Islet of Langerhans (tissue), 1 donor: ENCODE data around the gene KIT.

ENCODE experiments used
- FAIRE-seq: peaks from one replicate; lab custom pipeline; 2011; peaks lifted over from hg19 to GRCh38; lab: Jason Lieb, UNC

Gene KIT

DNA sequence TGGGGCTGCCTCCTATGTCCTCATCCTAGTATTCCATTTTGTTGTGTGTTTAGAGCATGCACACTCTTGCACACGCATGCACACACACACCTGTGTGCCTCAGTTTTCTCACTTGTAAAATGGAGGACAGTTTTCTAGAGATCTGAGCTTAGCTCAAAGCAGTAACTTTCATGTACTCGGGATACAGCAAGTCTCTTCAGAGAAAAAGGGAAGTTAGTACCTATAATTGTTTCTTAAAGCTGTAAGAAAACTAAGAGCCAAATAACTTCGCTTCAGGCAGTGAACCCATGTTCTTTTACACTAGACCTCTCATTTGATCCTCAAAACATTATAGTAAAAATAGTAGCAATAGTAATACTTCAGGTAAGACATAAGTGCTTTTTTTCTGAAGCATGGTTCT lies 49.6 kb downstream of the KIT start:
- no peak for FAIRE-seq

- no peak for FAIRE-seq
Observed at GRCh38 chr4:54708339-54709279, 50.9 kb downstream of the KIT start.

DNA sequence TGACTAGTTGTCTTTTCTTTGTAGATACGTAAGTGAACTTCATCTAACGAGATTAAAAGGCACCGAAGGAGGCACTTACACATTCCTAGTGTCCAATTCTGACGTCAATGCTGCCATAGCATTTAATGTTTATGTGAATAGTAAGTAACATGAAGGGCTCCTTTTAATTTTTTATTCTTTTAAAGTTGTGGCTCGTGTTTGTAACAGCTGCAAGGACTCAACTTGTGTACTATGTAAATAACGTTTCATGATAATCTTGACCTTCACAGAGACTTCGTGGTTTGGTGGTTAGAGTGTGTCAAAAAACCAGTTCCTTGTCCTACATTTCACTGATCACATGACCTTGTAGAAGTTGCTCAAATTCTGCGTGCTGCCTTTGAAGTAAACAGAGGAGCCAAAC lies 51.6 kb downstream of the KIT start:
- no peak for FAIRE-seq

GRCh38 chr4:54712206-54712605 lies 54.4 kb downstream of the KIT start:
- FAIRE-seq: no peak

- FAIRE-seq: no peak
Observed at GRCh38 chr4:54714631-54715030, 56.9 kb downstream of the KIT start.

DNA sequence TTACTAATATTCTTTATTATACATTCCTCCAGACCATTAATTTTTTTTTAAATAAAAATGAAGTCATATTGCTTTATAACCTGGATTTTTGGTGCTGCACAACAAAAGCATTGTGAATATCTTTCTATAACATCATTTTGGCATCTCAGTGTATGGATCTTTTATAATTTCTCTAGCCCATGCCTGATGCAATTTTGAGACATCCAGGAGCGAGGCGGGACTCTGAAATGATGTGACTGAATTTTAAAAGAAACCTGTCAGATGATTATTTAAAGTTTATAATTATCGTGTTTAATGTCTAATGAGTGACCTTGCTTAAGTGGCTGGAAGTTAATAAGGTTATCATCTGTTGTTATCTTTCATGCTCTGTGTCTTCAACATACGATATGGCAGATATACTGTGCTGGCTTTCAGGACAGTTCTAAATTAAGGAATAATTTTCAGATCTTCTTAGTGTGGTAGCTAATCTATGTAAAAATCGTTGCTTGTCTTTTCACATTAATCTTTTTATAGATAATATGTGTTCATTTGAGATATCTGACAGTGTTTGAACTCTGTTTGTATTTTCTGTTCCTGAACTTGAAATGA lies 58.8 kb downstream of the KIT start:
- no peak for FAIRE-seq

DNA sequence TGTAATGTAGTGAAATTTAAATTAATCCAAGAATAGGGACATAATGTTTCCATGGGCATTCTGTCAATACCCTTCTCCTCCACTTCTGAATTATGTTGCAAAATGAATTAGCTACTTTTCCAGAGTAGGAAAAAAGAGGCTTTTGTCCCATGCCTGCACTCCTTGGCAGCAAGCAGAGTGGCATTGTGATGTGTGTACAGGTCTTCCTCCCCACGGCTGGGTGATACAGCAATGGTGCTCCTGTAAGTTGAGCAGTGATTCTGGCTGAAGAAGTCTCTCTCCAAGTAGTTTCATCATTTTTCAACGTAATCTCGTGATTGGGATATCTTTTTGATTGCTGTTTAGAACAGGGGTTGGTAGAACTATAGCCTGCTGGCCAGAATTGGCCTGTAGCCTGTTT lies 59.9 kb downstream of the KIT start:
- no peak for FAIRE-seq

DNA sequence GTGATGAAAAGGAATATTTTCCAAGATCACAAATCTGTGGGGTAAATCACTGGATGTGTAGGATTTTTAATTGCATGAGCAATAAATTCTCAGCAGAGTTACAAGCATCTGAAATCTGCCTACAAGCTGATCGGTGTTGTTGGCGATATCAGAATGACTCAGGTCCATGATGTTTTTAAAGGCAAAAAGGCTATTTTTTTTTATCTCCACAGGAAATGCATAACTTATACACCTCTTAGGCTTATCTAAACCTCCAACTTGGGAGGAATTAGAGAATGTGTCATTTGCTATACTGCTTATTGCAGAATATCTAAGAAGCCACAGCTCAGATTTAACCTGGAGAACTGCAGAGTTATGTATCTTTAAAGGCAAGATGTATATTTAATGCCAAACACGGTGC lies 61.6 kb downstream of the KIT start:
- FAIRE-seq: no peak

- FAIRE-seq: no peak
Observed at GRCh38 chr4:54723220-54723619, 65.5 kb downstream of the KIT start.

GRCh38 chr4:54723820-54724219 lies 66.1 kb downstream of the KIT start:
- no peak for FAIRE-seq

GRCh38 chr4:54726907-54727306 lies 69.2 kb downstream of the KIT start:
- FAIRE-seq: no peak

- FAIRE-seq: no peak
Observed at GRCh38 chr4:54727346-54727745, 69.6 kb downstream of the KIT start.

DNA sequence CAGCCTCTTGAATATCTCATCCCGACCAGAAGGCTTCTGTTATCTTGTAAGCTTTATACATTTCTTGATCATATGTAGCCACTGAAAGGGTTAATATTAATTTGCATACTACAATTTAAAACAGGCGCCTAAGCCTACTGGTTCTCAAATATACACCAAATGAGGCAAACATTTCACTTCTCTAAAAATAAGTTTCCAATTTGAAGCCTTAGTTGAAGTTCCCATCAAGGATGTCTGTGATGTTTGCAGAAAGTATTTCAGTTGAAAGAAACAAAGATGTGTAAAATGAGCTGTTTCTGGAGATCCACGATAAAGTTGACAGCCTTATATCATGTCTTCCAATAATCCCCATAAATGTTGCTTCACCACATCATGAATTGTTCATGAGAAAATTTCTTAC lies 70.6 kb downstream of the KIT start:
- FAIRE-seq: no peak

DNA sequence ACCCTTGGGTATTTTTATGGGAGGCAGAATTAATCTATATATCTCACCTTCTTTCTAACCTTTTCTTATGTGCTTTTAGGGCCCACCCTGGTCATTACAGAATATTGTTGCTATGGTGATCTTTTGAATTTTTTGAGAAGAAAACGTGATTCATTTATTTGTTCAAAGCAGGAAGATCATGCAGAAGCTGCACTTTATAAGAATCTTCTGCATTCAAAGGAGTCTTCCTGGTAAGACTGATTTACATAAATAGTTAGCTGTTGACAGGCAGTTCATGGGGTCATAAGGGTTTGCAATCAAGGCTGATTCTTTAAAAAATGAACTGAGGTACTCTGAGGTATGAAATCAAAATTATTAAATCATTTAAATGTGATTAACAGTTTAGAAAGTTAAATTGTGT lies 71.5 kb downstream of the KIT start:
- FAIRE-seq: no peak

DNA sequence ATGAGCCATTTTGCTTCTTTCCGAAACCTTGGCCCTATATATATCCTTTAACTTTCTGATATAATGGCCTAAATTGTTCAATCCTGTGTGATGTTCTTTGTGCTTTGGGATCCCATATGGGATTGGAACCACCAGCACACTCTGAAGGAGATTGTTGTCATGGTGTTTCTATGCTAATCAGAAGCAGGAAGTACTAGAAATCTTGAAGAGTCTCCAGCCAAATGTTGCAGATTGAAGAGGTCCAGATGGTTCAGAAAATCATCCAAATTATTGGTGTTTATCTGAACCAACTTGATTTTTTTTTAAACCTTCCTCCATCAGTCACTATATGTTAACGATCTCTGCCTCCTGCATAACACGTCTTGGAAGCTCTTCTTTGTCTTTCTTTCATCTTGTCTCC lies 72.8 kb downstream of the KIT start:
- FAIRE-seq: no peak

GRCh38 chr4:54731552-54731951 lies 73.8 kb downstream of the KIT start:
- FAIRE-seq: no peak

DNA sequence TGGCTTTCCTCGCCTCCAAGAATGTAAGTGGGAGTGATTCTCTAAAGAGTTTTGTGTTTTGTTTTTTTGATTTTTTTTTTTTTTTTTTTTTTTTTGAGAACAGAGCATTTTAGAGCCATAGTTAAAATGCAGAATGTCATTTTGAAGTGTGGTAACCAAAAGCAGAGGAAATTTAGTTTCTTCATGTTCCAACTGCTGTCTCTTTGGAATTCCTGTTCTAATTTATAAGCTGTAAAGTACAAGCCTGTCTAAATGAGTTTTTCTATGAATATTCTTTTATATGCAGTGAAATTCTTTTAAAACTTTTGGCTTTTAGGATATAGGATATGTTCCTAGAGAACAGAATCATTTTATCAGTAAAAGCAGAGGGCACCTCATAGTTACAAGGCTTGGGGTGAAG lies 74.2 kb downstream of the KIT start:
- peak; percentile 56 for FAIRE-seq

- FAIRE-seq: no peak
Observed at GRCh38 chr4:54737421-54737820, 79.7 kb downstream of the KIT start.

DNA sequence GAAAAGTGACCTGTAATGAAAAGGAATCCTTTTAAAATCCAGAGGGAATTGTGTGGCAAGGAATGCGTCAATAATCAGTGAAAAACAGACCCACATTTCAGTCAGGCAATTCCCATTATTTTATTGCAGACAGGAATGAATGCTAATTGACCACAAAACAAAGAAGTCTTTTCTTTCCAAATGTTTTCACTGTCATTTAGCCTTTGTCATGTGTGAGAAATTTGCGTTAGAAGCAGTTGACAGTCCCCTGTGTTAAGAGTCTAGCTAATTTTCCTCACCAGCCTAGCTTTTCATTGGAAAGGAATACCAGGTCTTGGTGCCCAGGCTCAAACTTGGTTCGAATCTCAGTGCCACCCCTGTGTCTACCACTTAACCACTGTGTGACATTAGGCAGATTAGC lies 83.4 kb downstream of the KIT start:
- FAIRE-seq: no peak

GRCh38 chr4:54742636-54743399 lies 85.1 kb downstream of the KIT start:
- no peak for FAIRE-seq

DNA sequence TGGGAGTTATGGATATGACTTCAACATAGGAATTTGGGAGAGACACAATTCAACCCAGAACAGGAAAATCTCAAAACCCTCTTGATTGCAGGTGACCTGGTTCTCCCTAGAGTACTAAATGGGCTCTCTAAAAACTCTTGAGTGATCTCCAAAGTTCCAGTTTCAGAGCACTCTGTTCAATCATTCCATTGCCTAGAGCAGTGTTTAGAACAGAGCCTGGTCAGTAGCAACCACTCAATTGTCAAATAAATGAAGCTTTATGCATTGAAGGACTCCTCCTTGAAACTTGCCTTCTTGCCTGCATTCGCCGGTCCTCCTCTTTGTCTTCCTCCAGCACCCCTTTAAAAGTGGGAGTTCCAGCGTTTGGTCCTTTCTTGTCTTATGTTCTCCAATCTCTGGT lies 85.8 kb downstream of the KIT start:
- FAIRE-seq: no peak

DNA sequence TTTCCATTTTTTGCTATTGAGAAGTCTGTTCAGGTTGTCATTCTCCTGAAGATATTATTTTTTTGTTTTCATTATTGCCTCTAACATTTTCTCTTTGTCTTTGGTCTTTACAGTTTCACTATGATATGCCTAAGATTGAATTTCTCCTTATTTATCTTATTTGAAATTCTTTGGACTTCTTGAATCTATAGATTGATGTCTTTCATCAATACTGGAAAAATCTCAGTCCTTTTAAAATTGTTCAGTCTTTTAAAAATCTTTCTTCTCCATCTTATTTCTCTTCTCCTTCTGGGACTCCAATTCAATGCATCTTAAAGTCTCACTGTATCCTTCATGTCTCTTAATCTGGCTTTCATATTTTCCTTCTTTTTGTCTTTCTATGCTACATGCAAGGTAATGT lies 86.7 kb downstream of the KIT start:
- FAIRE-seq: no peak
